Aorta (tissue), 5 donors: ENCODE results near the gene LRP10. TPM values are rescaled to one million over a fixed set of nuclear protein-coding genes. Genes with fewer than 3 reads are reported as not detected.

Experiments
- ATAC-seq: fragments of 200-7000 bp; cut with Tn5 transposase; one replicate; pipeline ENCODE4 v1.9.1; 2022; ENCODE audit warnings: moderate library complexity; ENCODE audit not compliant: low FRiP score
- DNase-seq, 2 donors: peaks; one replicate each; pipeline ENCODE4 v3.0.0-alpha.2; 2020
- H3K27ac ChIP-seq, 2 donors: one replicate each; pipeline ENCODE4 v1.5.1; 2013; ENCODE audit warnings: low read length in 2 of 2, mild to moderate bottlenecking in 2 of 2, moderate library complexity in 2 of 2, control low read depth in 1 of 2, inconsistent platforms in 1 of 2, low read depth in 1 of 2
- H3K27me3 ChIP-seq, 2 donors: one replicate each; pipeline ENCODE4 v1.6.1; 2013; ENCODE audit warnings: control low read depth in 1 of 2, low read length in 1 of 2, mild to moderate bottlenecking in 1 of 2, moderate library complexity in 1 of 2; ENCODE audit not compliant: insufficient read depth in 2 of 2, control insufficient read depth in 1 of 2
- H3K36me3 ChIP-seq, 2 donors: one replicate each; pipeline ENCODE4 v1.6.1; 2013; ENCODE audit warnings: control low read depth in 1 of 2, low read length in 1 of 2, mild to moderate bottlenecking in 1 of 2; ENCODE audit not compliant: insufficient read depth in 2 of 2, control insufficient read depth in 1 of 2
- H3K4me1 ChIP-seq, 2 donors: one replicate each; pipeline ENCODE4 v1.6.1; 2013; ENCODE audit warnings: low read length in 2 of 2, control low read depth in 1 of 2, mild to moderate bottlenecking in 1 of 2, moderate library complexity in 1 of 2; ENCODE audit not compliant: insufficient read depth in 2 of 2, control insufficient read depth in 1 of 2
- H3K4me3 ChIP-seq, 2 donors: one replicate each; pipeline ENCODE4 v1.5.1; 2013; ENCODE audit warnings: low read length in 2 of 2, control low read depth in 1 of 2, mild to moderate bottlenecking in 1 of 2
- H3K9me3 ChIP-seq: one replicate; pipeline ENCODE4 v1.6.1; 2013; ENCODE audit warnings: mild to moderate bottlenecking, low read length; ENCODE audit not compliant: control insufficient read depth
- WGBS, 2 donors: extraction: QIAGEN DNeasy Blood & Tissue Kit; methylation state at CpG; one replicate each; pipeline ENCODE4 v1.1.7; 2013; 5-methylcytosine and 5-hydroxymethylcytosine counted together
- intact Hi-C, 2 donors: fragments of 100-400 bp; cut with DNase I; formaldehyde crosslinking; loops; one replicate each; pipeline versions ENCODE4 v1.14.2 to v1.15.0; 2022
- polyA plus RNA-seq, 2 donors: library from polyadenylated mRNA; stranded (reverse); fragments of 200-250 nt; gene quantifications; one replicate each; pipeline ENCODE4 v1.2.3, GENCODE V29; 2013
- total RNA-seq, 2 donors: library from RNA; stranded (reverse); fragmentation: NEBNext Ultra II Directional; extraction: Animal tissue kit (Norgen Biotek cat#: 25700); gene quantifications; one replicate each; pipeline ENCODE4 v1.2.1, GENCODE V29; 2021
- donor health status: healthy with polysubstance abuse.
- donor health status: Bipolar disorder and iron deficiency.
- donor health status: DM: no; HTN: no; CAD: no.
- donor health status: DM: no; HTN: no; CAD: no.
- donor health status: DM: yes; HTN: yes; CAD: no.

Gene LRP10
- total and polyA plus RNA-seq, 4 donors: 53.0 to 187 (median 147) TPM

GRCh38 chr14:22870811-22871223 is 723 bp upstream of the LRP10 start:
- no peaks in the 10 kb centered on the region for H3K4me1 ChIP-seq
- intact Hi-C loops: no loop called here

GRCh38 chr14:22872033-22872832 is 693 bp downstream of the LRP10 start:
- no peaks in the 10 kb centered on the region for H3K27me3 ChIP-seq
- DNase-seq: peak; percentile 85 to 93
- H3K36me3 ChIP-seq: peaks cover 3 to 24% of the 10 kb centered on the region in 2 donors
- peak; percentile 86 for ATAC-seq
- no peaks in the 10 kb centered on the region for H3K9me3 ChIP-seq
- peak overlapping the region; percentile 78 to 81 for H3K27ac ChIP-seq
- WGBS, 2 donors: 0 to 1% methylated on average over 41 to 45 of the region's 45 CpGs
- intact Hi-C loops: no loop called here
- H3K4me1 ChIP-seq: no peaks in the 10 kb centered on the region
- peak overlapping the region; percentile 50 to 79 for H3K4me3 ChIP-seq

More at GRCh38 chr14:22870811-22871223, 723 bp upstream of the LRP10 start:
- H3K9me3 ChIP-seq: no peaks in the 10 kb centered on the region
- peak overlapping the region; percentile 50 to 79 for H3K4me3 ChIP-seq
- peak overlapping the region; percentile 81 to 94 for H3K27ac ChIP-seq
- DNase-seq (no peak), ATAC-seq (peak; percentile 29)
- WGBS, 2 donors: 3% methylated on average over 1 of the region's 1 CpG
- H3K36me3 ChIP-seq: peaks cover 3 to 12% of the 10 kb centered on the region in 2 donors
- no peaks in the 10 kb centered on the region for H3K27me3 ChIP-seq

GRCh38 chr14:22872833-22873520 is 1.4 kb downstream of the LRP10 start:
- peaks cover 3 to 28% of the 10 kb centered on the region in 2 donors for H3K36me3 ChIP-seq
- no peaks in the 10 kb centered on the region for H3K4me1 ChIP-seq
- peak overlapping the region; percentile 50 to 79 for H3K4me3 ChIP-seq
- H3K9me3 ChIP-seq: no peaks in the 10 kb centered on the region
- 31 to 32% methylated on average over 10 of the region's 10 CpGs for WGBS, 2 donors
- no peak for ATAC-seq
- H3K27ac ChIP-seq: peak overlapping the region in 1 of 2 donors; percentile 26
- peak in 1 of 2 donors; percentile 55 for DNase-seq
- no peaks in the 10 kb centered on the region for H3K27me3 ChIP-seq
- intact Hi-C loops: no loop called here

- 91 to 93% methylated on average over 15 of the region's 15 CpGs for WGBS, 2 donors
- H3K36me3 ChIP-seq: peaks cover 3 to 28% of the 10 kb centered on the region in 2 donors
- DNase-seq: peak in 1 of 2 donors; percentile 56
- H3K27me3 ChIP-seq: no peaks in the 10 kb centered on the region
- no peak overlapping the region for H3K4me3 ChIP-seq
- intact Hi-C loops: no loop called here
- no peaks in the 10 kb centered on the region for H3K4me1 ChIP-seq
- H3K9me3 ChIP-seq: no peaks in the 10 kb centered on the region
- H3K27ac ChIP-seq: no peak overlapping the region
- ATAC-seq: no peak
These were observed 3.6 kb downstream of the LRP10 start for GRCh38 chr14:22875003-22875747.

GRCh38 chr14:22875748-22876319 is 4.3 kb downstream of the LRP10 start:
- peaks cover 3 to 28% of the 10 kb centered on the region in 2 donors for H3K36me3 ChIP-seq
- no peaks in the 10 kb centered on the region for H3K4me1 ChIP-seq
- DNase-seq: peak in 1 of 2 donors; percentile 70
- no peak for ATAC-seq
- 93 to 94% methylated on average over 20 of the region's 20 CpGs for WGBS, 2 donors
- H3K9me3 ChIP-seq: no peaks in the 10 kb centered on the region
- no peak overlapping the region for H3K27ac ChIP-seq
- H3K27me3 ChIP-seq: no peaks in the 10 kb centered on the region
- no peak overlapping the region for H3K4me3 ChIP-seq
- intact Hi-C loops: no loop called here

GRCh38 chr14:22877000-22877501 is 5.5 kb downstream of the LRP10 start:
- H3K27me3 ChIP-seq: no peaks in the 10 kb centered on the region
- H3K36me3 ChIP-seq: peaks cover 3 to 28% of the 10 kb centered on the region in 2 donors
- ATAC-seq (no peak), DNase-seq (peak in 1 of 2 donors; percentile 70)
- H3K4me3 ChIP-seq: no peak overlapping the region
- intact Hi-C loops: no loop called here
- no peaks in the 10 kb centered on the region for H3K4me1 ChIP-seq
- no peaks in the 10 kb centered on the region for H3K9me3 ChIP-seq
- H3K27ac ChIP-seq: no peak overlapping the region
- WGBS, 2 donors: 90 to 91% methylated on average over 20 to 22 of the region's 22 CpGs

- ATAC-seq: no peak
- peaks cover 3 to 28% of the 10 kb centered on the region in 2 donors for H3K36me3 ChIP-seq
- intact Hi-C loops: no loop called here
These were observed 7.0 kb downstream of the LRP10 start for GRCh38 chr14:22878271-22879246.

More at GRCh38 chr14:22878271-22879246, 7.0 kb downstream of the LRP10 start:
- Histone ChIP-seq H3K4me1 (no peaks in the 10 kb centered on the region), H3K4me3 (no peak overlapping the region), H3K27ac (no peak overlapping the region), H3K9me3 (no peaks in the 10 kb centered on the region), H3K27me3 (no peaks in the 10 kb centered on the region)
- 67 to 68% methylated on average over 8 of the region's 8 CpGs for WGBS, 2 donors
- peak in 1 of 2 donors; percentile 48 for DNase-seq
